ENCODE data around the gene SCFD2. TPM values are rescaled to one million over a fixed set of nuclear protein-coding genes. Genes with fewer than 3 reads are reported as not detected.
"Not testable (repeated sequence)": the region's sequence is repeated elsewhere in the genome, so short reads cannot be mapped to it uniquely, and the experiment has no call there.

SCFD2 gene
- total RNA-seq, 1 donor from 2014 or later = 17.2 TPM

- H3K27ac Mint-ChIP-seq (ENCODE audit: unreplicated experiment) = no peak overlapping the region
- no peak for TF ChIP-seq CTCF (IDR thresholded peaks at IDR 0.05; ENCODE audit: partially characterized antibody, unreplicated experiment)
These were observed 328.0 kb downstream of the SCFD2 start for GRCh38 chr4:53037892-53038291.

GRCh38 chr4:53032908-53033307 lies 333.0 kb downstream of the SCFD2 start:
- DNase-seq; H3K27me3 Mint-ChIP-seq (ENCODE audit: unreplicated experiment); H3K4me1 Mint-ChIP-seq (ENCODE audit: low read depth, unreplicated experiment); H3K4me3 Mint-ChIP-seq (ENCODE audit: unreplicated experiment); H3K9me3 Mint-ChIP-seq (ENCODE audit: unreplicated experiment); H3K27ac Mint-ChIP-seq (ENCODE audit: unreplicated experiment): not testable (repeated sequence)
- peaks cover 12% of the 10 kb centered on the region for H3K36me3 Mint-ChIP-seq (ENCODE audit: unreplicated experiment)

More at GRCh38 chr4:53037892-53038291, 328.0 kb downstream of the SCFD2 start:
- no peak for DNase-seq
- Mint-ChIP-seq H3K36me3 (ENCODE audit: unreplicated experiment) (peaks cover 5% of the 10 kb centered on the region), H3K9me3 (ENCODE audit: unreplicated experiment) (peaks cover 7% of the 10 kb centered on the region), H3K4me1 (ENCODE audit: low read depth, unreplicated experiment) (peaks cover 8% of the 10 kb centered on the region), H3K27me3 (ENCODE audit: unreplicated experiment) (no peaks in the 10 kb centered on the region), H3K4me3 (ENCODE audit: unreplicated experiment) (no peak overlapping the region)

- TF ChIP-seq CTCF (IDR thresholded peaks at IDR 0.05; ENCODE audit: partially characterized antibody, unreplicated experiment) = no peak
- no peaks in the 10 kb centered on the region for H3K27me3 Mint-ChIP-seq (ENCODE audit: unreplicated experiment)
- no peak for DNase-seq
- no peak overlapping the region for H3K4me3 Mint-ChIP-seq (ENCODE audit: unreplicated experiment)
- H3K4me1 Mint-ChIP-seq (ENCODE audit: low read depth, unreplicated experiment) = no peaks in the 10 kb centered on the region
- H3K27ac Mint-ChIP-seq (ENCODE audit: unreplicated experiment) = no peak overlapping the region
- no peaks in the 10 kb centered on the region for H3K9me3 Mint-ChIP-seq (ENCODE audit: unreplicated experiment)
- peaks cover under 1% of the 10 kb centered on the region for H3K36me3 Mint-ChIP-seq (ENCODE audit: unreplicated experiment)
These were observed 339.6 kb downstream of the SCFD2 start for GRCh38 chr4:53026233-53026632.

GRCh38 chr4:53023677-53024299 lies 342.1 kb downstream of the SCFD2 start:
- Mint-ChIP-seq H3K9me3 (ENCODE audit: unreplicated experiment) (no peaks in the 10 kb centered on the region), H3K27me3 (ENCODE audit: unreplicated experiment) (no peaks in the 10 kb centered on the region), H3K36me3 (ENCODE audit: unreplicated experiment) (no peaks in the 10 kb centered on the region), H3K4me1 (ENCODE audit: low read depth, unreplicated experiment) (no peaks in the 10 kb centered on the region), H3K27ac (ENCODE audit: unreplicated experiment) (no peak overlapping the region), H3K4me3 (ENCODE audit: unreplicated experiment) (no peak overlapping the region)
- no peak for DNase-seq
- no peak for TF ChIP-seq CTCF (IDR thresholded peaks at IDR 0.05; ENCODE audit: partially characterized antibody, unreplicated experiment)

- no peak for TF ChIP-seq CTCF (IDR thresholded peaks at IDR 0.05; ENCODE audit: partially characterized antibody, unreplicated experiment)
- no peaks in the 10 kb centered on the region for H3K36me3 Mint-ChIP-seq (ENCODE audit: unreplicated experiment)
- H3K27me3 Mint-ChIP-seq (ENCODE audit: unreplicated experiment) = no peaks in the 10 kb centered on the region
- H3K4me1 Mint-ChIP-seq (ENCODE audit: low read depth, unreplicated experiment) = no peaks in the 10 kb centered on the region
- no peak overlapping the region for H3K4me3 Mint-ChIP-seq (ENCODE audit: unreplicated experiment)
- no peak for DNase-seq
- no peaks in the 10 kb centered on the region for H3K9me3 Mint-ChIP-seq (ENCODE audit: unreplicated experiment)
- H3K27ac Mint-ChIP-seq (ENCODE audit: unreplicated experiment) = no peak overlapping the region
These were observed 343.3 kb downstream of the SCFD2 start for GRCh38 chr4:53022513-53023100.

Data from glutamatergic neuron (in vitro differentiated cells).